HEK293T (cell line): ENCODE results near the gene ITGA1.

Experiments used
- BHLHE40 ChIP-seq: fragments of 450-650 bp; IDR thresholded peaks from 2 replicates; pipeline ENCODE4 v1.6.1; 2016; ENCODE audit warnings: mild to moderate bottlenecking, moderate library complexity, borderline replicate concordance
- CTBP1 ChIP-seq: fragments of 450-650 bp; IDR thresholded peaks from 2 replicates; pipeline ENCODE4 v1.6.1; 2016; ENCODE audit warnings: borderline replicate concordance
- FOXM1 ChIP-seq: fragments of 450-650 bp; IDR thresholded peaks from 2 replicates; pipeline ENCODE4 v1.6.1; 2017; ENCODE audit warnings: mild to moderate bottlenecking, borderline replicate concordance
- HDGF ChIP-seq: fragments of 450-650 bp; IDR thresholded peaks from 2 replicates; pipeline ENCODE4 v1.6.1; 2017; ENCODE audit warnings: antibody characterized with exemption, borderline replicate concordance
- NFRKB ChIP-seq: fragments of 450-650 bp; IDR thresholded peaks from 2 replicates; pipeline ENCODE4 v1.6.1; 2016; ENCODE audit warnings: mild to moderate bottlenecking, moderate library complexity
- ZNF384 ChIP-seq: fragments of 450-650 bp; IDR thresholded peaks from 2 replicates; pipeline ENCODE4 v1.6.1; 2016
- TF ChIP-seq, protein P1 (sequence below): fragments of 450-650 bp; IDR thresholded peaks from 2 replicates; pipeline ENCODE4 v1.6.1; 2016

DNA sequence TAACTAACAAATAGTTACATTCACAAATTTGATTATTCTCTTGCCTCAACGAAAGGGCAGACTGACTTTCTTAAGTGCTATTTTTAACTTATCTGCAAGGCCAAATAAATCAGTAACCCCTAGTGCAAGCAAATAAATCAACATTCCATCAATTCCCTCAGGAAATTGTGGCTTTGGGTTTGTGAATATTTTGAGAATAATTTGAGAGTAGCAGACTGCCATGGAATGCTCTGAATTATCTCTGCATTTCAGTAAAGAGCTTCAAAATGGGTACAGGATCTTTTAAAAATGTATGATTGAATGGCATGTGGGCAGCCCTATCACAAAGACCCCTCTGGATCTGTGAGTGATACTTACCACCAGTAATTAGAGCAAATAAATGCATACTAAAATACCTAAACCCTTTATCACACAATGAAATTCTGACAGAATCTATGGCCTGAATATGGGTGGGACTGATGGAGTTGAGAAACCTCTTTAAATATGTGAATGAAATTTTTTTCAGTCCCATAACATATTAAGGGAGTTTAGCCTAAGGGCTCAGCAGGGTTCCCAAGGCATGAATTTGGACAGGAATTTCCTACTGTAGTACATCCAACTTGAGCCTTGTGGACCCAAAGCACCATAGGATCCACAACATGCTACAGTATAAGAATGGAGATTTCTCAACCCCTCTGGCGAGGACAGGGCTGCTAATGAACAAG is 109.0 kb downstream of the ITGA1 start:
- TF ChIP-seq NFRKB (no peak), FOXM1 (no peak), ZNF384 (no peak), HDGF (no peak), CTBP1 (no peak), BHLHE40 (no peak)
- TF ChIP-seq, protein P1, sequence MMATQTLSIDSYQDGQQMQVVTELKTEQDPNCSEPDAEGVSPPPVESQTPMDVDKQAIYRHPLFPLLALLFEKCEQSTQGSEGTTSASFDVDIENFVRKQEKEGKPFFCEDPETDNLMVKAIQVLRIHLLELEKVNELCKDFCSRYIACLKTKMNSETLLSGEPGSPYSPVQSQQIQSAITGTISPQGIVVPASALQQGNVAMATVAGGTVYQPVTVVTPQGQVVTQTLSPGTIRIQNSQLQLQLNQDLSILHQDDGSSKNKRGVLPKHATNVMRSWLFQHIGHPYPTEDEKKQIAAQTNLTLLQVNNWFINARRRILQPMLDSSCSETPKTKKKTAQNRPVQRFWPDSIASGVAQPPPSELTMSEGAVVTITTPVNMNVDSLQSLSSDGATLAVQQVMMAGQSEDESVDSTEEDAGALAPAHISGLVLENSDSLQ, result no peak
